Adrenal gland (tissue), 12 donors: ENCODE measurements around the gene PLA2R1. TPM values are rescaled to one million over a fixed set of nuclear protein-coding genes. Genes with fewer than 3 reads are reported as not detected.

Experiments
- DNase-seq, 7 donors: peaks; one replicate each; pipeline ENCODE4 v3.0.0-alpha.2; 2019 to 2020
- H3K27ac ChIP-seq, 5 donors: fragments of 200-600 bp; sonication (generic) in 4 of 5; 1 replicate in 3 of 5; 2 replicates in 2 of 5; pipeline versions ENCODE4 v1.5.1 to v1.8.0; 2016 to 2020; ENCODE audit warnings: mild to moderate bottlenecking in 1 of 5
- H3K27me3 ChIP-seq: fragments of 200-600 bp; 2 replicates; pipeline ENCODE4 v1.8.0; 2021
- H3K36me3 ChIP-seq, 2 donors: fragments of 200-600 bp; replicated peaks in 1 of 2; 1 replicate in 1 of 2; 2 replicates in 1 of 2; pipeline versions ENCODE4 v1.5.1 to v1.8.0; 2018 to 2022
- H3K4me1 ChIP-seq, 2 donors: fragments of 200-600 bp; replicated peaks in 1 of 2; 1 replicate in 1 of 2; 2 replicates in 1 of 2; pipeline versions ENCODE4 v1.5.1 to v1.8.0; 2018 to 2021
- H3K4me3 ChIP-seq, 4 donors: fragments of 200-600 bp; sonication (generic) in 3 of 4; one replicate each; pipeline ENCODE4 v1.5.1; 2016 to 2018
- H3K9me3 ChIP-seq, 3 donors: fragments of 200-600 bp; sonication (generic) in 1 of 3; replicated peaks in 1 of 3; 1 replicate in 2 of 3; 2 replicates in 1 of 3; pipeline versions ENCODE4 v1.5.1 to v1.8.0; 2016 to 2021
- POLR2A ChIP-seq, 2 donors: fragments of 450-650 bp; IDR thresholded peaks; one replicate each; pipeline ENCODE4 v1.6.1; 2017; ENCODE audit warnings: antibody characterized with exemption in 2 of 2, mild to moderate bottlenecking in 2 of 2, moderate library complexity in 1 of 2
- WGBS, 4 donors: extraction: QIAGEN DNeasy Blood & Tissue Kit in 2 of 4; methylation state at CpG; one replicate each; pipeline versions ENCODE4 v1.1.5 to v1.1.7; 2013 to 2017; 5-methylcytosine and 5-hydroxymethylcytosine counted together
- intact Hi-C, 2 donors: fragments of 100-400 bp; cut with DNase I; formaldehyde crosslinking; loops; one replicate each; pipeline versions ENCODE4 v1.14.1 to v1.15.0; 2022 to 2023
- polyA plus RNA-seq, 3 donors: library from polyadenylated mRNA; stranded (reverse); fragments of 200-250 nt in 2 of 3; fragments of 350-450 nt in 1 of 3; fragmentation: Illumina TruSeq in 1 of 3; extraction: RNeasy Lipid Tissue Mini Kit (QIAGEN cat#74804) in 1 of 3; gene quantifications; one replicate each; pipeline ENCODE4 v1.2.3, GENCODE V29; 2013 to 2014
- total RNA-seq, 9 donors: library from RNA; depleted of rRNA in 4 of 9; stranded (reverse); fragments of >200 nt in 4 of 9; fragments of 120-200 nt in 1 of 9; fragmentation: NEBNext Ultra II Directional in 1 of 9; extraction: Animal tissue kit (Norgen Biotek cat#: 25700) in 1 of 9; gene quantifications; one replicate each; pipeline versions ENCODE4 v1.1.0 to v1.2.4, GENCODE V29; 2013 to 2023
- TF ChIP-seq, protein P1 (sequence below), 6 experiments: fragments of 450-650 bp in 4 of 6; fragments of 200-600 bp in 2 of 6; sonication (generic) in 1 of 6; IDR thresholded peaks; 1 replicate in 5 of 6; 2 replicates in 1 of 6; pipeline versions ENCODE4 v1.5.1 to v1.8.0; 2016 to 2021; ENCODE audit warnings: antibody characterized with exemption in 6 of 6, mild to moderate bottlenecking in 2 of 6, moderate library complexity in 1 of 6
- donor health status: healthy with polysubstance abuse.
- donor health status: Bipolar disorder and iron deficiency.
- donor health status: DM: yes; HTN: yes; CAD: no.
- donor health status: DM: no; HTN: no; CAD: no.
- donor health status: DM: no; HTN: no; CAD: no.
- donor health status: DM: yes; HTN: yes; CAD: no.

PLA2R1 gene
- total and polyA plus RNA-seq, 12 donors, result 2.9 to 11.6 (median 7.1) TPM

GRCh38 chr2:159922563-159922962 lies 139.9 kb downstream of the PLA2R1 start:
- no peaks in the 10 kb centered on the region for H3K4me1 ChIP-seq
- H3K36me3 ChIP-seq, result no peaks in the 10 kb centered on the region
- H3K9me3 ChIP-seq, result no peaks in the 10 kb centered on the region
- WGBS, 4 donors, result 82 to 86% (median 83%) methylated on average over 2 of the region's 2 CpGs
- H3K27me3 ChIP-seq, result no peaks in the 10 kb centered on the region
- no peak overlapping the region for H3K27ac ChIP-seq
- intact Hi-C loops, result no loop called here
- DNase-seq, result no peak
- no peak overlapping the region for H3K4me3 ChIP-seq
- TF ChIP-seq, protein P1, sequence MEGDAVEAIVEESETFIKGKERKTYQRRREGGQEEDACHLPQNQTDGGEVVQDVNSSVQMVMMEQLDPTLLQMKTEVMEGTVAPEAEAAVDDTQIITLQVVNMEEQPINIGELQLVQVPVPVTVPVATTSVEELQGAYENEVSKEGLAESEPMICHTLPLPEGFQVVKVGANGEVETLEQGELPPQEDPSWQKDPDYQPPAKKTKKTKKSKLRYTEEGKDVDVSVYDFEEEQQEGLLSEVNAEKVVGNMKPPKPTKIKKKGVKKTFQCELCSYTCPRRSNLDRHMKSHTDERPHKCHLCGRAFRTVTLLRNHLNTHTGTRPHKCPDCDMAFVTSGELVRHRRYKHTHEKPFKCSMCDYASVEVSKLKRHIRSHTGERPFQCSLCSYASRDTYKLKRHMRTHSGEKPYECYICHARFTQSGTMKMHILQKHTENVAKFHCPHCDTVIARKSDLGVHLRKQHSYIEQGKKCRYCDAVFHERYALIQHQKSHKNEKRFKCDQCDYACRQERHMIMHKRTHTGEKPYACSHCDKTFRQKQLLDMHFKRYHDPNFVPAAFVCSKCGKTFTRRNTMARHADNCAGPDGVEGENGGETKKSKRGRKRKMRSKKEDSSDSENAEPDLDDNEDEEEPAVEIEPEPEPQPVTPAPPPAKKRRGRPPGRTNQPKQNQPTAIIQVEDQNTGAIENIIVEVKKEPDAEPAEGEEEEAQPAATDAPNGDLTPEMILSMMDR (IDR thresholded peaks at IDR 0.05), result no peak
- TF ChIP-seq POLR2A (IDR thresholded peaks at IDR 0.05), result no peak

GRCh38 chr2:159921752-159922404 lies 140.5 kb downstream of the PLA2R1 start:
- DNase-seq, result peak; percentile 48 to 85 (median 71)
- Histone ChIP-seq H3K4me3 (no peak overlapping the region), H3K36me3 (no peaks in the 10 kb centered on the region), H3K9me3 (no peaks in the 10 kb centered on the region), H3K27ac (no peak overlapping the region), H3K4me1 (no peaks in the 10 kb centered on the region), H3K27me3 (no peaks in the 10 kb centered on the region)
- WGBS, 4 donors, result 20 to 88% (median 30%) methylated on average over 1 to 17 of the region's 17 CpGs
- TF ChIP-seq, protein P1 (IDR thresholded peaks at IDR 0.05), result peak; percentile 23 to 62 (median 50)
- TF ChIP-seq POLR2A (IDR thresholded peaks at IDR 0.05), result no peak
- intact Hi-C loops, result no loop called here

- DNase-seq, result no peak
- Histone ChIP-seq H3K4me1 (no peaks in the 10 kb centered on the region), H3K36me3 (no peaks in the 10 kb centered on the region), H3K27ac (no peak overlapping the region), H3K27me3 (no peaks in the 10 kb centered on the region), H3K9me3 (no peaks in the 10 kb centered on the region), H3K4me3 (no peak overlapping the region)
- WGBS, 4 donors, result 85 to 91% (median 87%) methylated on average over 2 of the region's 2 CpGs
- TF ChIP-seq, protein P1 (IDR thresholded peaks at IDR 0.05), result no peak
- TF ChIP-seq POLR2A (IDR thresholded peaks at IDR 0.05), result no peak
- intact Hi-C loops, result no loop called here
Observed at GRCh38 chr2:159916511-159916910, 145.9 kb downstream of the PLA2R1 start.

GRCh38 chr2:159913900-159914299 lies 148.5 kb downstream of the PLA2R1 start:
- intact Hi-C loops, result no loop called here
- WGBS, 4 donors, result 92 to 96% (median 93%) methylated on average over 2 of the region's 2 CpGs

More at GRCh38 chr2:159913900-159914299, 148.5 kb downstream of the PLA2R1 start:
- no peaks in the 10 kb centered on the region for H3K27me3 ChIP-seq
- no peak overlapping the region for H3K27ac ChIP-seq
- no peaks in the 10 kb centered on the region for H3K36me3 ChIP-seq
- no peak for DNase-seq
- no peak overlapping the region for H3K4me3 ChIP-seq
- TF ChIP-seq POLR2A (IDR thresholded peaks at IDR 0.05), result no peak
- TF ChIP-seq, protein P1 (IDR thresholded peaks at IDR 0.05), result no peak
- H3K9me3 ChIP-seq, result no peaks in the 10 kb centered on the region
- H3K4me1 ChIP-seq, result no peaks in the 10 kb centered on the region
